IMR-90 (cell line): ENCODE data around the gene C3orf22.

Experiments
- CEBPB ChIP-seq: IDR thresholded peaks from 2 replicates; pipeline ENCODE4 v1.6.1; 2012; ENCODE audit warnings: low read depth, low read length, improper control_type of control experiment
- FOS ChIP-seq: fragments of 150-350 bp; IDR thresholded peaks from 2 replicates; pipeline ENCODE4 v1.6.1; 2016; ENCODE audit warnings: low read depth, low read length
- MXI1 ChIP-seq: IDR thresholded peaks from 2 replicates; pipeline ENCODE4 v1.6.1; 2012; ENCODE audit warnings: low read depth, mild to moderate bottlenecking, low read length, moderate library complexity, borderline replicate concordance
- POLR2A ChIP-seq: IDR thresholded peaks from 2 replicates; pipeline ENCODE4 v1.6.1; 2012; ENCODE audit warnings: mild to moderate bottlenecking, low read depth, low read length
- RAD21 ChIP-seq: IDR thresholded peaks from 2 replicates; pipeline ENCODE4 v1.6.1; 2012; ENCODE audit warnings: low read length, improper control_type of control experiment
- TF ChIP-seq, protein P1 (sequence below): conservative IDR thresholded peaks from 2 replicates; pipeline ENCODE4 v1.5.1; 2012; ENCODE audit warnings: mild to moderate bottlenecking, low read depth, low read length, improper control_type of control experiment
- TF ChIP-seq, protein P2 (sequence below): fragments of 150-350 bp; IDR thresholded peaks from 2 replicates; pipeline ENCODE4 v1.6.1; 2017; ENCODE audit warnings: mild to moderate bottlenecking, antibody characterized with exemption, low read length, low read depth

DNA sequence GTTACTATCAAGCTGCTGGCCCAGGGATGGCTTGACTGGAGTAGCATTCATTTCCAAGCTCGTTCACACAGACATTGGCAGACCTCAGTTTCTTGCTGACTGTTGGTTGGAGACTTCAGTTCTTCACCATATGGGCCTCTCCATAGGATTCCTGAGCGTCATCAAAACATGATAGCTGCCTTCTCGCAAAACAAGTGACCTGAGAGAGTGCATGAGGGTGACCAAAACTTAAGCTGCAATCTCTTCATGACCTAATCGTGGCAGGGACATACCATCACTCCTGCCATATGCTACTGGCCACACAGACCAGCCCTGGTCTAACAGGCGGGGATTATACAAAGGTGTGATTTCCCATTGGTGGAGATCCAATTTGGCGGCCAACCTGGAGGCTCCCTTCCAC, 46.0 kb upstream of the C3orf22 start:
- TF ChIP-seq FOS (no peak), CEBPB (no peak), POLR2A (no peak), MXI1 (no peak), RAD21 (no peak)
- TF ChIP-seq, protein P1, sequence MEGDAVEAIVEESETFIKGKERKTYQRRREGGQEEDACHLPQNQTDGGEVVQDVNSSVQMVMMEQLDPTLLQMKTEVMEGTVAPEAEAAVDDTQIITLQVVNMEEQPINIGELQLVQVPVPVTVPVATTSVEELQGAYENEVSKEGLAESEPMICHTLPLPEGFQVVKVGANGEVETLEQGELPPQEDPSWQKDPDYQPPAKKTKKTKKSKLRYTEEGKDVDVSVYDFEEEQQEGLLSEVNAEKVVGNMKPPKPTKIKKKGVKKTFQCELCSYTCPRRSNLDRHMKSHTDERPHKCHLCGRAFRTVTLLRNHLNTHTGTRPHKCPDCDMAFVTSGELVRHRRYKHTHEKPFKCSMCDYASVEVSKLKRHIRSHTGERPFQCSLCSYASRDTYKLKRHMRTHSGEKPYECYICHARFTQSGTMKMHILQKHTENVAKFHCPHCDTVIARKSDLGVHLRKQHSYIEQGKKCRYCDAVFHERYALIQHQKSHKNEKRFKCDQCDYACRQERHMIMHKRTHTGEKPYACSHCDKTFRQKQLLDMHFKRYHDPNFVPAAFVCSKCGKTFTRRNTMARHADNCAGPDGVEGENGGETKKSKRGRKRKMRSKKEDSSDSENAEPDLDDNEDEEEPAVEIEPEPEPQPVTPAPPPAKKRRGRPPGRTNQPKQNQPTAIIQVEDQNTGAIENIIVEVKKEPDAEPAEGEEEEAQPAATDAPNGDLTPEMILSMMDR = no peak
- TF ChIP-seq, protein P2, sequence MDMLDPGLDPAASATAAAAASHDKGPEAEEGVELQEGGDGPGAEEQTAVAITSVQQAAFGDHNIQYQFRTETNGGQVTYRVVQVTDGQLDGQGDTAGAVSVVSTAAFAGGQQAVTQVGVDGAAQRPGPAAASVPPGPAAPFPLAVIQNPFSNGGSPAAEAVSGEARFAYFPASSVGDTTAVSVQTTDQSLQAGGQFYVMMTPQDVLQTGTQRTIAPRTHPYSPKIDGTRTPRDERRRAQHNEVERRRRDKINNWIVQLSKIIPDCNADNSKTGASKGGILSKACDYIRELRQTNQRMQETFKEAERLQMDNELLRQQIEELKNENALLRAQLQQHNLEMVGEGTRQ = no peak
